ENCODE measurements around the gene CTXN1.

CTXN1 gene

GRCh38 chr19:7908742-7909461 is 17.0 kb downstream of the CTXN1 start:
- no peak overlapping the region for H3K4me2 ChIP-seq (ENCODE audit: low read length)
- H3K79me2 ChIP-seq (ENCODE audit: low read length): peaks cover 44% of the 10 kb centered on the region
- H3K4me1 ChIP-seq (ENCODE audit: low read length): peaks cover 9% of the 10 kb centered on the region
- no peaks in the 10 kb centered on the region for H3K9me3 ChIP-seq (ENCODE audit: insufficient read depth, low read length)
- H3K27me3 ChIP-seq (ENCODE audit: low read depth, low read length): no peaks in the 10 kb centered on the region
- no peak overlapping the region for H3K27ac ChIP-seq (ENCODE audit: low read length)
- no peak overlapping the region for H2AFZ ChIP-seq (ENCODE audit: low read depth, low read length)
- no peak overlapping the region for H3K4me3 ChIP-seq (ENCODE audit: low read length)
- no peak overlapping the region for H3K9ac ChIP-seq (ENCODE audit: low read length)
- peaks cover 35% of the 10 kb centered on the region for H4K20me1 ChIP-seq (ENCODE audit: insufficient read depth, low read length)
- peaks cover 27% of the 10 kb centered on the region for H3K36me3 ChIP-seq (replicated peaks; ENCODE audit: low read depth, low read length)
- no peak for TF ChIP-seq EZH2phosphoT487 (IDR thresholded peaks at IDR 0.05; ENCODE audit: low read depth)
- TF ChIP-seq CTCF (IDR thresholded peaks at IDR 0.05; ENCODE audit: low read depth, low read length): no peak

- H3K27ac ChIP-seq (ENCODE audit: low read length): no peak overlapping the region
- peaks cover 35% of the 10 kb centered on the region for H4K20me1 ChIP-seq (ENCODE audit: insufficient read depth, low read length)
- no peak for TF ChIP-seq EZH2phosphoT487 (IDR thresholded peaks at IDR 0.05; ENCODE audit: low read depth)
- TF ChIP-seq CTCF (IDR thresholded peaks at IDR 0.05; ENCODE audit: low read depth, low read length): no peak
Observed at GRCh38 chr19:7908078-7908699, 17.7 kb downstream of the CTXN1 start.

DNA sequence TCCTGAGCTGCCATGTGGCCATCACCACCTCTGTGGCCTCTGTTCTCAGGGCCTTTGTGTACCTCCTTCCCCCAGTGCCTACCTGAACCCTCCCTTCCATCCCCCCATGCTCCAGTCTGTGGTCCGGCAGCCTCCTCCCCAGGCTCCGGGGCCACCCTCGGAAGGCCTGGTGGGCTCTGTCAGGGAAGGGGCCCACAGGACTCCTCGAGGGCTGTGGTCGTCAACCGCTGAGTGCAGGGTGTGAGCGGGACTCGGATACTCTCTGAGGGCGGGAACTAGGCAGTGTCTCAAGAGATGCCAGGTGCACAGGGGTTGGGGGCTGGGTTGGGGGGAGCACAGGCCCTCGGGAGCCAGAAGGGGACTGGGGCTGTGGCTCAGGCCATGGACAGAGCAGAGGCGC is 18.4 kb downstream of the CTXN1 start:
- H3K9ac ChIP-seq (ENCODE audit: low read length): no peak overlapping the region
- H3K27me3 ChIP-seq (ENCODE audit: low read depth, low read length): no peaks in the 10 kb centered on the region
- TF ChIP-seq EZH2phosphoT487 (IDR thresholded peaks at IDR 0.05; ENCODE audit: low read depth): no peak
- TF ChIP-seq CTCF (IDR thresholded peaks at IDR 0.05; ENCODE audit: low read depth, low read length): no peak
- H3K79me2 ChIP-seq (ENCODE audit: low read length): peaks cover 52% of the 10 kb centered on the region
- H3K4me3 ChIP-seq (ENCODE audit: low read length): no peak overlapping the region
- H3K36me3 ChIP-seq (replicated peaks; ENCODE audit: low read depth, low read length): peaks cover 21% of the 10 kb centered on the region
- peaks cover 35% of the 10 kb centered on the region for H4K20me1 ChIP-seq (ENCODE audit: insufficient read depth, low read length)
- H2AFZ ChIP-seq (ENCODE audit: low read depth, low read length): no peak overlapping the region
- H3K4me1 ChIP-seq (ENCODE audit: low read length): peaks cover 14% of the 10 kb centered on the region
- H3K27ac ChIP-seq (ENCODE audit: low read length): no peak overlapping the region
- no peak overlapping the region for H3K4me2 ChIP-seq (ENCODE audit: low read length)
- H3K9me3 ChIP-seq (ENCODE audit: insufficient read depth, low read length): no peaks in the 10 kb centered on the region

More at GRCh38 chr19:7908078-7908699, 17.7 kb downstream of the CTXN1 start:
- H3K9me3 ChIP-seq (ENCODE audit: insufficient read depth, low read length): no peaks in the 10 kb centered on the region
- H3K4me1 ChIP-seq (ENCODE audit: low read length): peaks cover 9% of the 10 kb centered on the region
- no peak overlapping the region for H3K4me3 ChIP-seq (ENCODE audit: low read length)
- H3K9ac ChIP-seq (ENCODE audit: low read length): no peak overlapping the region
- H3K79me2 ChIP-seq (ENCODE audit: low read length): peaks cover 45% of the 10 kb centered on the region
- peaks cover 27% of the 10 kb centered on the region for H3K36me3 ChIP-seq (replicated peaks; ENCODE audit: low read depth, low read length)
- H2AFZ ChIP-seq (ENCODE audit: low read depth, low read length): no peak overlapping the region
- no peak overlapping the region for H3K4me2 ChIP-seq (ENCODE audit: low read length)
- H3K27me3 ChIP-seq (ENCODE audit: low read depth, low read length): no peaks in the 10 kb centered on the region

DNA sequence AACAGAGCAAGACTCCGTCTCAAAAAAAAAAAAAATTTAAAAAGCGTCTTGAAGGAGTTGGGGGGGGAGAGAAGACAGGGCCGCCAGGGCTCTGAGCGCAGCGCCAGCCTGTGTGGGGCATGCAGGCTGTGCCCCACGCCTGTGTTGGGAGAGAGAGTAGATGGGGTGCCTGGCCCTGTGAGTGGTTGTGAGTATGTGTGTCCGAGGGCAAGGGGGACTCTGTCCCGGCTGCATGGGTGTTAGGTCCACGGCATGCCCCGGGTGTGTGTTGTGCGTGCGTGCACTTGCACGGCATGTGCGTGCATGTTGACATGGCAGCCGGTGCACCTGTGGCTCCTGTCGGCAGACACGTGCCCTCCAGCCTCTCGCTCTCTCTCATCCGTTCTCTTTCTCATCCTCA is 18.8 kb downstream of the CTXN1 start:
- no peaks in the 10 kb centered on the region for H3K27me3 ChIP-seq (ENCODE audit: low read depth, low read length)
- peaks cover 21% of the 10 kb centered on the region for H3K36me3 ChIP-seq (replicated peaks; ENCODE audit: low read depth, low read length)
- no peak overlapping the region for H2AFZ ChIP-seq (ENCODE audit: low read depth, low read length)
- H3K9me3 ChIP-seq (ENCODE audit: insufficient read depth, low read length): no peaks in the 10 kb centered on the region
- peaks cover 54% of the 10 kb centered on the region for H3K79me2 ChIP-seq (ENCODE audit: low read length)
- no peak overlapping the region for H3K4me3 ChIP-seq (ENCODE audit: low read length)
- TF ChIP-seq CTCF (IDR thresholded peaks at IDR 0.05; ENCODE audit: low read depth, low read length): no peak
- TF ChIP-seq EZH2phosphoT487 (IDR thresholded peaks at IDR 0.05; ENCODE audit: low read depth): no peak
- no peak overlapping the region for H3K4me2 ChIP-seq (ENCODE audit: low read length)
- peaks cover 35% of the 10 kb centered on the region for H4K20me1 ChIP-seq (ENCODE audit: insufficient read depth, low read length)
- no peak overlapping the region for H3K9ac ChIP-seq (ENCODE audit: low read length)
- no peak overlapping the region for H3K27ac ChIP-seq (ENCODE audit: low read length)
- peaks cover 16% of the 10 kb centered on the region for H3K4me1 ChIP-seq (ENCODE audit: low read length)

Measured in OCI-LY3 (cell line).